MG63 (cell line): ENCODE measurements around the gene RNF225. TPM values are rescaled to one million over a fixed set of nuclear protein-coding genes. Genes with fewer than 3 reads are reported as not detected.
"Not testable (repeated sequence)": the region's sequence is repeated elsewhere in the genome, so short reads cannot be mapped to it uniquely, and the experiment has no call there.

ENCODE experiments used
- DNase-seq: peaks from one replicate; pipeline ENCODE4 v3.0.0-alpha.2; 2020
- H3K27me3 ChIP-seq: fragments of 250-450 bp; sonication (Bioruptor Pico); 2 replicates; pipeline ENCODE4 v1.5.1; 2020; ENCODE audit warnings: mild to moderate bottlenecking, moderate library complexity
- H3K36me3 ChIP-seq: fragments of 250-450 bp; sonication (Bioruptor Pico); 2 replicates; pipeline ENCODE4 v1.5.1; 2020; ENCODE audit warnings: mild to moderate bottlenecking, moderate library complexity
- H3K4me3 ChIP-seq: fragments of 250-450 bp; sonication (Bioruptor Pico); 2 replicates; pipeline ENCODE4 v1.5.1; 2020; ENCODE audit warnings: mild to moderate bottlenecking, moderate library complexity
- H3K9me3 ChIP-seq: fragments of 250-450 bp; sonication (Bioruptor Pico); 2 replicates; pipeline ENCODE4 v1.5.1; 2020; ENCODE audit warnings: mild to moderate bottlenecking, moderate library complexity
- total RNA-seq: library from RNA; depleted of rRNA; stranded (reverse); fragments of >200 nt; shearing (Covaris generic); gene quantifications from 2 replicates; pipeline ENCODE4 v1.2.3, GENCODE V29; 2014; ENCODE audit warnings: low replicate concordance; rRNA removed

RNF225 gene
- total RNA-seq: 6.6 TPM in 1 of 2 replicates, not detected in the other

DNA sequence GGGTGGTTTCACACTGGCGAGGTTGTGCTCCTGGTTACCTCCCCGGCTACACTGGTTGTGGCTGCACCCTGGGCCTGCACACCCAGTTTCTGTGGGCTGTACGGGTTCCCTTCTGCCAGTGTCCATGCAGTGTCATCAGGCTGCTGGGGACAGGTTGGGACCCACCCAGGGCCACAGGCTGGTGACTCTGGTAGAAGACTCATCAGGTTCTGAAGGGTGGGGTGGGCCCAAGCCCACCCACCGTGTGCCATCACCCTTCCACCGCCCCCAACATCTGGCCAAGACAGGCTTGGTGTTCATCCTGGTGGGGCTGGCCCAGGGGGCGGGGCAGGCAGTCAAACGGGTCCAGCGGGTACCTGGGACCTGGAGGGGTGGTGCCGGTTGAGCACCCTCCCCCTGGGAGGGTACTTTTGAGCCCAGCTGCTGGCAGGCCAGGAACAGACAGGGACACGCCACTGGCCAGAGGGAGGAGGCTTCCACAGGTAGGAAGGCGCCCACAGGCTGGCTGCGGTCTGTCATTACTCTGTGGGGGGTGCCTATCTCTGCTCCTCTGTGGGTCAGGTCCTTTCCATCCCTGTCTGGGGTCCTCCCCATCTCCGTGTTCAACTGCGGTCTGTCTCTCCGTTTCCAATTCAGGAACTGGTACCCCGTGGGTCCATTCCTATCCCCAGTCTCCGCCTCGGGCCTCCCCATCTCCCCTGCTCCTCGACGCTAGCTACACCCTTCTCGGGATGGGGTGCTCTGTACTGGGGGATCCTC is at the start of gene RNF225:
Gene RNF225 (plus strand): TSS at position 437 of the 759 bp plus-strand sequence. CDS start 434 bp downstream, outside the sequence.
- DNase-seq: no peak
- Histone ChIP-seq H3K4me3 (no peak within 1 kb of the TSS), H3K36me3 (peaks cover 57% of the 10 kb centered on the region), H3K27me3 (no peaks in the 10 kb centered on the region), H3K9me3 (no peaks in the 10 kb centered on the region)

DNA sequence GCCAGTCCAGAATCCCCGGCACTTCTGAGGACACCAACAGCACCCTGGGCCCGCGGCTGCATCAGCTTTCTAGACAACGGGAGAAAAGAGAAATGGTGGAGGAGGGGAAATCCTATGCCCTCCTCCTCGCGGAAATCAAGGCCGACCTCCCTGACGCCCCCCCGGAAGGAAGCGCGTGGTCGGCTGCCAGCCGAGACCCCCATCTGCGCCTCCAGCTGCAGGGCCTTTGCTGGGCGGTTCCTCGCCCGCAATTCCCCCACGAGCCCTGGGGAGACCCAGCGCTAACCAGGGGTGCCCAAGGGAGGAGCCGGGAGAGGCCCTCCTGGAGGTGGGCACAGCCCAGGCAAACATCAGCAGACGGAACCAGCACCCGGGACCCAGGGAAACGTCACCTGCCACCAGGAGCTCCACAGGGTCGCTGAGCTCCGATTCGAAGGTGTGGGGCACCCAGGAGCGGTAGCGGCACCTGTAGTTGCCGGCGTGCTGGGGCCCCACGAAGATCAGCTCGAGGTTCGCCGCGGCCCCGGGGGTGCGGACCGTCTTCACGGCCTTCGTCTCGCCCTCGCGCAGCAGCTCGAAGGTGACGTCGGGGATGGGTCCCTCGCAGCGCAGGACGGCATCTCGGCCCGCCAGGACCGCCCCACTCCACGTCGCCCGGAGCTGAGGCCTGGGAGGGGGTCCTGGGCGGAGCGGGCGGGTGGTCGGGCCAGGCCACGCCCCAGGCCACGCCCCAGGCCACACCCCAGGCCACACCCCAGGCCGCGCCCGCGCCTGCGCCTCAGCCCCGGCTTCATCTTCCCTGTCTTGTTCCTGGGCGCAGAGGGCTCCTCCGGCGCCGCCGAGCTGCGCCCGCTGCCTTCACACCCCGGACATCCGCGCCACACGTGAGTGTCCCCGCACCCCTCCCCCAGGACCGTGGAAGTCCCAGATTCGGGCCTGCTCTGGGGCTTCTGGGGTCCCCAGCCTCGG is 48.2 kb upstream of the RNF225 start:
- DNase-seq: peak; percentile 68
- H3K27me3 ChIP-seq: no peaks in the 10 kb centered on the region

DNA sequence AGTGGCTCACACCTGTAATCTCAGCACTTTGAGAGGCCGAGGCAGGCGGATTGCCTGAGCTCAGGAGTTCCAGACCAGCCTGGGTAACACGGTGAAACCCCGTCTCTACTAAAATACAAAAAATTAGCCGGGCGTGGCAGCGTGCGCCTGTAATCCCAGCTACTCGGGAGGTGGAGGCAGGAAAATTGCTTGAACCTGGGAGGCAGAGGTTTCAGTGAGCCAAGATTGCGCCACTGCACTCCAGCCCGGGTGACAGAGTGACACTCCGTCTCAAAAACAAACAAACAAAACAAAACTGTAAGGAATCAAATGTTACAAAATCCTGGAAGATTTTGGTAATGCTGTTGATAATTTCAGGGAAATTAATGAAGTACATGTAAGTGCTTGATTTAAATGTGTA is 47.4 kb upstream of the RNF225 start:
- not testable (repeated sequence) for H3K36me3 ChIP-seq, H3K9me3 ChIP-seq, DNase-seq, H3K27me3 ChIP-seq
- peak overlapping the region; percentile 92 for H3K4me3 ChIP-seq

More for the DNA sequence above, 48.2 kb upstream of the RNF225 start:
- peak overlapping the region; percentile 92 for H3K4me3 ChIP-seq
- peaks cover 7% of the 10 kb centered on the region; the same call in 1 of the 2 replicates for H3K36me3 ChIP-seq
- no peaks in the 10 kb centered on the region for H3K9me3 ChIP-seq

DNA sequence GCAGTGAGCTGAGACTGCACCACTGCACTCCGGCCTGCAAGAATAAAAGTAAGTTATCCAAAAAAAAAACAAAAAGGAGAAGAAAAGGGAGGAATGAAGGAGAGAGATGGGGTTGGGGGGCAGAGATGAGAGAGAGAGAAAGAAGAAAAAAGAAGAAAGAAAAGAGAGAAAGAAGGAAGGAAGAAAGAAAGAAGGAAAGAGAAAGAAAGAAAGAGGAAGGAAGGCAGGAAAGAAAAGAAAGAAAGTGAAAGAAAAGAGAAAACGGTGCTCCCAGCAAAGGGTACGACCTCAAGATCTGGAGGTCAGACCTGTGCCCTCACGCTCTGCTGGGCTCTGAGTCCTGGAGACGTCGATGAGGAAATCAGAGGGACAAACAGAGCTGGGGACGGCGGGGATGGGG is 45.9 kb upstream of the RNF225 start:
- Histone ChIP-seq H3K4me3 (no peak overlapping the region), H3K9me3 (no peaks in the 10 kb centered on the region), H3K27me3 (no peaks in the 10 kb centered on the region), H3K36me3 (peaks cover 9% of the 10 kb centered on the region)
- no peak for DNase-seq

DNA sequence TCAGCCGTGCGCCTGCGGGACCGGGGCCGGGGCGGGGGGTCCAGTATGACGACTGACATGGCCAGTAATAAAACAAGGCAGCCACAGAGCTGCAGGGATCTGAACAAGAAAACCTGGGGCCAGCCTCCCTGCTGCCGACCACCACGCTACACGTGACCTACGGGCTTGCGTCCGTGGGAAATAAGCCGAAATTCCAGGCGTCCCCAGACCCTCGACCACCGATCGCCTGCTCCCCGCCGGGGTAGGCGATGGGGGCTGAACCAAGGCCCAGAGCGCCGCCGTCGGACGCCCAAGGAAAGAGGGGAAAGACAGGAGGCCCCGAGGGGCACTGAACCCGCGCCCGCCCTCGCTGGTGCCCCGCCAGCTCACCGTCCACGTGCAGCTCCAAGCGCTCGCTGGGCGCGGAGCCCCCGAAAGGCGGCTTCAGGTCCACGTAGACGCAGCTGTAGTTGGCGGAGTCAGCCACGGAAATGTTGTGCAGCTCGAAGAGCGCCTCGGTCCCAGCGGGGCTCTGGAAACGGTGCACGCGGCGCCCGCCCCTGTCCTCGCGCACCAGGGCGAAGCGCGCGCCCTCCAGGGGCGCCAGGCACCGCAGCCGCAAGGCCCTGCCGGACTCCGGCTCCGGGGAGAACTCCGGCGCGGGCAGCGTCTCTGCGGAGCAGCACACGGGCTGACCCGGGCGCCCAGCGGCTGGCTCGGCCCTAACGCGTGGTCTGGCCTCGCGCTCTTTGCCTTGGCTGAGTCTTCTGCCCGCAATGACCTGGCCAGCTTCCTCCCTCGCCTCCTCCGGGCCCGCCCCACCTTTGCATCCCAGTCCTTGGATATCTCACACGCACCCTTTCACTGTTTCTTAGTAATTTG is 45.2 kb upstream of the RNF225 start:
- Histone ChIP-seq H3K4me3 (no peak overlapping the region), H3K27me3 (no peaks in the 10 kb centered on the region)
- DNase-seq: no peak

DNA sequence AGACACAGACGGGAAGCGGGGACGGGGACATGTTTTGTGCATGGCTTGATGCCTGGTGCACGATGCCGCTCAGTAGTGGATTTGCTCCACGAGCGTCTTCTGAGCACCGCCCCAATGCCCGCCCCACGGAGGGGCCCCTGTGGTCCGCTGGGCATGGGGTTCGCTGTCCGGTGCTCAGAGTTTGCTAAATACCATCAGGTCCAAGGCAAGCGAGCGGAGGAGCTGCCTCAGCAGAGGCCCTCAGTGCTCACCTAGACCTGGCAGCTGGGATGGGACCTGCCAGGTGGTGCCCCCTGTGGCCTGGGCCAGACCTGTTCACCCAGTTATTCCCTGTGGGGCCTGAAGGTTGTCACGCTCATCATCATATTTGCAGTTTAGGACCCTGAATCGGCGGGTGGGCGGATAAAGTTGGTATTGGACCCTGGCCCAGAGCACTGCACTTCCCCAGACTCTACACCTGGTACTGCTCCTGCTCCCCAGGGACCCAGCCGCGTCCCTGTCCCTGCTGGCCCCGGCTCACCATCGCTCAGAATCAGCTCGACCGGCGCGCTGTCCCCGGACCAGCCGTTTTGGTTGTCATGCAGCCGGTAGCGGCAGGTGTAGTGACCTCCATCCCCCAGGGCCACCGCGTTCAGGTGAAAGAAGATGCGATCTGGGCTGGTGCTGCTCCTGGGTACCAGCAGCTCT is 44.4 kb upstream of the RNF225 start:
- DNase-seq: no peak
- no peaks in the 10 kb centered on the region for H3K27me3 ChIP-seq

More for the DNA sequence above, 45.2 kb upstream of the RNF225 start:
- H3K9me3 ChIP-seq: no peaks in the 10 kb centered on the region
- peaks cover 9% of the 10 kb centered on the region for H3K36me3 ChIP-seq

DNA sequence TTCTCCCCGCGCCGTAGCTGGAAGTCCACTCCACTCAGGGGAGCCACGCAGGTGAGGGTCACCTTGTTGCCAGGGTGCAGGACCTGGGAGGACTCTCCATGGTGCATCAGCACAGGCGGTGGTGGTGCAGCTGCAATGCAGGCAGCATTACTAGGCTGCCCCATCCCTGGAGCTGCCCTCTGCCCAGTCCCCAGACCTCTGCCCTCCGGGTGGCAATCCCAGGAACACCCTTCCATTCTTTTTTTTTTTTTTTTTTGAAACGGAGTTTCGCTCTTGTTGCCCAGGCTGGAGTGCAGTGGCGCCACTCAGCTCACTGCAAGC is 43.9 kb upstream of the RNF225 start:
- H3K27me3 ChIP-seq: no peaks in the 10 kb centered on the region
- H3K4me3 ChIP-seq: no peak overlapping the region
- H3K9me3 ChIP-seq: no peaks in the 10 kb centered on the region
- no peak for DNase-seq
- peaks cover 9% of the 10 kb centered on the region for H3K36me3 ChIP-seq

More for the DNA sequence above, 44.4 kb upstream of the RNF225 start:
- peaks cover 9% of the 10 kb centered on the region for H3K36me3 ChIP-seq
- no peaks in the 10 kb centered on the region for H3K9me3 ChIP-seq
- no peak overlapping the region for H3K4me3 ChIP-seq

DNA sequence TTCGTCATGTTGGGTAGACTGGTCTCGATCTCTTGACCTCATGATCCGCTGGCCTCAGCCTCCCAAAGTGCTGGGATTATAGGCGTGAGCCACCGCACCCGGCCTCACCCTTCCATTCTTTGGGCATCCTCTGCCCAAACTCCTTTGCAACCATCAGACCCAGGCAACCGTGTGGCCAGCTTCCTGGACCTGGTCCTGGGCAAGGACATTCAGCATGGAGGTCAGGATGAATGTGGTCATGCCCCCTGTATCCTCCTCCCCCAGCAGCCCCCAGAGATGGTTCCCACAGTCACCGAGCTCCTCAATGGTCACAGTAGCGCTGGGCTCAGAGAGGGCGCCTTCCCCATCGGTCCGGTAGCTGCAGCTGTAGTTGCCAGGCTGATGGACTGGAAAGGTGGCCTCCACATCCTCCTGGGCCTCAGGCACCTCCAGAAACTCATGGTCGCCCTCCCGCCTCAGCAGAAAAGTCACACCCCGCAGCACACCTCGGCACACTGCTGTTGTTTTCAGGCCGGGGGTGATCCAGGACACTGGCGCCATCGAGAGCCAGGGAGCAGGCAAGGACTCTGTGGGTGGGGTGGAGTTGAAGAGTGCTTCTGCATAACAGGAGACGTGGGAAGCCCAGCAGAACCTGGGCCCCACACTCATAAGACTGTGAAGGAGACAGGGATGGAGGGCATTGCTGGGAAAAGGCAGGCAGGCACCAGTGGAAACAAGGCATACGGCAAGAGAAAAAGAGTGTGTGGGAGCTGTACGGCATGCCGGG is 43.3 kb upstream of the RNF225 start:
- Histone ChIP-seq H3K9me3 (no peaks in the 10 kb centered on the region), H3K36me3 (peaks cover 9% of the 10 kb centered on the region), H3K27me3 (no peaks in the 10 kb centered on the region), H3K4me3 (no peak overlapping the region)
- no peak for DNase-seq

DNA sequence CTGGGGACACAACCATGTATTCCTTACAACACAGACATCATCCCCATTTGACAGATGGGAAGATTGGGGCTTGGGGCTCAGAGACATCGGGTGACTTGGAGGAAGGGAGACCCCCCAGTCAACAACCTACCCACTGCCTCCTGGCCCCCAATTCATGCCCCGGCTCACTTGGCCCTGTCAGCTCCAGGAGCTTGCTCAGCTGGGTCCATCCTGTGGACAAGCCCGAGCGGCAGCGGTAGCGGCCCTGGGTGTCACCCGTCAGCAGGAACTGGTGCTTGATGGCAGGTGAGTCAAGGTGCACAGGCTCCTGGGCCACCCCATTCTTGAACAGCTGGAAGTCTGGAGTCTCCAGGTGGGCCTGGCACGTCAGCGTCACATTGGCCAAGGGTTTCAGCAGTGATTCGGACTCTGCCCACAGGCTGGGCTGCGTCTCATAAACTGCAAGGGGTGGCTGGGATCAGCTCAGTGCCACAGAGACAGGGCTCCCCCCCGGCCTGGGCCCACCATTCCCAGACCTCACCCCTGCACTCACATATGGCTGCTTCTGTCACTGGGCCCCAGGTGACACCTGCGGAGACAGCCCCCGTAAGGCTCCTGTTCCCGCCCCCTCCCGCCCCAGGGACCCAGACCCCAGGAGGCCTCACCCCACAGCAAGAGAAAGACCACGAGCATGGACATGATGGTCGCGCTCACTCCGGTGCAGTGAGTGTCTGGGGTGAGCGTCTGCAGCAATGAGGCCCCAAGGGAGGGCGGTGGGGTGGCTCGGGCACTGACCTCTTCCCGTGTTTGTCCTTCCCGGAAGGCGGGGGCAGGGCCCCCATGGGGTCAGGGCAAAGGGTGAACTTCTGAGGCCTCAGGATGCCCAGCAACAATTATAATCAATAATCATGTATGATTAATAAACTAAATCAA is 42.4 kb upstream of the RNF225 start, which contains the start of gene A1BG:
Gene A1BG (minus strand): TSS at position 733 of the 912 bp plus-strand sequence. CDS start 55 bp downstream, at position 678.
- no peak for DNase-seq
- Histone ChIP-seq H3K36me3 (peaks cover 9% of the 10 kb centered on the region), H3K27me3 (no peaks in the 10 kb centered on the region), H3K4me3 (no peak within 1 kb of the TSS), H3K9me3 (no peaks in the 10 kb centered on the region)

DNA sequence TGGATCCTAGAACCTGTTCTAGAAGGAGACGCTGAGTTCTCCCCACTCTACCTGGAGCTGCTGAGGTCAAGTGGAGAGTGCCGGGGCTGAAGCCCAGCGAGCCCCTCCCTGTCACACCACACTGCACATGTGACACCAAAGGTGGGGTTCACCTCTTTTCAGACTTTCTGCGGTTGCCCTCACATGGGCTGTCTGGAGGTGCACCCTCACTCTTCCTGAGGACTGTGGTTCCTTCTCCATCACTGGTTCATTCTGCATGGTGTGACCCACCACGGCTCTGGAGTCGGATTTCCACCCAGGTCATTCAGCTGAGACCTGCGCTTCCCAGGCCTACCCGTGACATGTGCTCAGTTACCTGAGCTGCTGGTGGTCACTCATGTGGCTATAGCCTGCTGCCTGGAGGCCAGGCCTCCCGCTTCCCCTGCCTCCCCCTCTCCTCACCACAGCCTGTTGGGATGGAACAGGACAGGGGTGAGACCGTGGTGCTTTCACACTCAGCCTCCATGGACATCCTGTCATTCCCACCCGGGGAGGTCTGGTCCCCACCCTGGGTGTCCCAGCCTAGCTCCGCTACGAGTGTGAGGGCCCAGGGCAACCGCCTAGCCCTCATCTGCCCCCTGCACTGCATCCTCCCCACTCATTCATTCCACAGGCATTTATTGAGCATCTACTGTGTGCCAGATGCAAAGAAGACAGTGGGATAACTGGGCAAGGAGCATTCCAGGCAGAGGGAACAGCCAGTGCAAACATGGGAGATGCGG is 41.6 kb upstream of the RNF225 start:
- Histone ChIP-seq H3K36me3 (peaks cover 9% of the 10 kb centered on the region), H3K4me3 (no peak overlapping the region), H3K9me3 (no peaks in the 10 kb centered on the region), H3K27me3 (no peaks in the 10 kb centered on the region)
- no peak for DNase-seq

DNA sequence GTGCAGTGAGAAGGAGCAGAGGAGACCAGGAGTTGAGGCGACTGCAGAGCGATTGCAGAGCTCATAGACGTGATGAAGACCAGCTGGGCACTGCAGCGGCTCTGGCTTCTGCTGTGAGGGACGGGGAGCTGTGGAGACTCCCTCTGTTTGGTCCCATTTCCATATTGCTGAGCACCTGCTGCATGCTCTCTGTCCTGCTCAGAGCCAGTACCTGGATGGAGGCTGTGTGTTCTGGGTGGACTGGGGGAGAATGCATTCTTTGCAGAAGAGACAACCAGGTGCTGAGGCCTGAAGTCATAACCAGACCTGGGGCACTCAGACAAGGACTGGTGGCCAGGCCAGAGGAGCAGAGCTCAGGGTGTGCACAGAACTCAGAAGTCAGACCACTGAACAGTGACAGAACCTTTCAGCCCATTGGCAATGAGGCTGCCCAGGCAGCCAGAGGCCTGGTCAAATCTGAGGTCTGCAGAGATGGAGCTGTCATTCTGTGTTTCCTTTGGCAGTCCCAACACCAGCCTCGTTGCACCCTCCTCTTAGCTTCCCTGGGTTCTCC is 40.9 kb upstream of the RNF225 start:
- no peaks in the 10 kb centered on the region for H3K9me3 ChIP-seq
- H3K4me3 ChIP-seq: no peak overlapping the region
- peaks cover 9% of the 10 kb centered on the region for H3K36me3 ChIP-seq
- DNase-seq: no peak
- no peaks in the 10 kb centered on the region for H3K27me3 ChIP-seq

DNA sequence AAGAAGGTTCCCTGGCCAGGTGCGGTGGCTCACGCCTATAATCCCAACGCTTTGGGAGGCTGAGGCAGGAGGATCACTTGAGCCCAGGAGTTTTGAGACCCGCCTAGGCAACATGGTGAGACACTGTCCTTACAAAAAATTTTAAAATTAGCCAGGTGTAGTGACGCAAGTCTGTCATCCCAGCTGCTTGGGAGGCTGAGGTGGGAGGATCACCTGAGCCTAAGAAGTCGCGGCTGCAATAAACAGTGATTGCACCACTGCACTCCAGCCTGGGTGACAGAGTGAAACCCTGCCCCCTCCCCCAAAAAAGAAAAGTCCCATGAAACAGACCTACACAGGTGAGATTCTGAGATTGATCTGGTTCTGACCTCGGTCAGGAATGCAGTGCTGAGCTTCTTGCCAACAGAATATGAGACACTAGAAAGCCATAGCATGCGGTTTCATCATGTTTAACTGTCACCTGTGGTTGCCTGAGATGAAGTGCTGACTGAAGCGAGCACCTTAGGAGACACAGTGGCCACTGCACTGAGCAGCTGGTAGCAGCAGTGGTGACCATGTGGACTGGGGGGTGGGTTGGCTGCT is 40.1 kb upstream of the RNF225 start:
- Histone ChIP-seq H3K27me3 (no peaks in the 10 kb centered on the region), H3K36me3 (peaks cover 6% of the 10 kb centered on the region), H3K9me3 (no peaks in the 10 kb centered on the region), H3K4me3 (no peak overlapping the region)
- no peak for DNase-seq
